Fibroblast of peridontal ligament (primary cell): ENCODE data around the gene FGD3.
"Not testable (repeated sequence)": the region's sequence is repeated elsewhere in the genome, so short reads cannot be mapped to it uniquely, and the experiment has no call there.

Source experiments
- DNase-seq: peaks from one replicate; pipeline ENCODE4 v3.0.0-alpha.2; 2010; ENCODE audit errors: extremely low read depth

The FGD3 gene

GRCh38 chr9:92947268-92948037, at the start of gene FGD3:
FGD3 (plus strand) TSS chr9:92947523; CDS start chr9:92976257, 28,734 bp downstream.
- DNase-seq = no peak

GRCh38 chr9:92905137-92905536, 42.2 kb upstream of the FGD3 start:
- not testable (repeated sequence) for DNase-seq

GRCh38 chr9:92911511-92912475, 35.5 kb upstream of the FGD3 start:
- DNase-seq = peak; percentile 7

- no peak for DNase-seq
Observed at GRCh38 chr9:92917176-92917800, 30.0 kb upstream of the FGD3 start.

- DNase-seq = no peak
Observed at GRCh38 chr9:92920437-92920836, 26.9 kb upstream of the FGD3 start.

GRCh38 chr9:92931606-92932005, 15.7 kb upstream of the FGD3 start:
- DNase-seq = no peak

GRCh38 chr9:92934321-92934720, 13.0 kb upstream of the FGD3 start:
- no peak for DNase-seq

- no peak for DNase-seq
Observed at GRCh38 chr9:92938025-92938424, 9.3 kb upstream of the FGD3 start.

- DNase-seq = no peak
Observed at GRCh38 chr9:92941861-92942260, 5.5 kb upstream of the FGD3 start.

- no peak for DNase-seq
Observed at GRCh38 chr9:92942688-92943616, 4.4 kb upstream of the FGD3 start.

- no peak for DNase-seq
Observed at GRCh38 chr9:92944921-92945320, 2.4 kb upstream of the FGD3 start.

- no peak for DNase-seq
Observed at GRCh38 chr9:92945796-92946195, 1.5 kb upstream of the FGD3 start.

- no peak for DNase-seq
Observed at GRCh38 chr9:92948038-92948534, 763 bp downstream of the FGD3 start.

GRCh38 chr9:92948632-92949031, 1.3 kb downstream of the FGD3 start:
- no peak for DNase-seq

- DNase-seq = no peak
Observed at GRCh38 chr9:92949266-92949982, 2.1 kb downstream of the FGD3 start.

- no peak for DNase-seq
Observed at GRCh38 chr9:92950359-92950955, 3.1 kb downstream of the FGD3 start.

- DNase-seq = peak; percentile 6
Observed at GRCh38 chr9:92952906-92953610, 5.7 kb downstream of the FGD3 start.

GRCh38 chr9:92954049-92954861, 6.9 kb downstream of the FGD3 start:
- DNase-seq = no peak
